HCT116 (cell line): ENCODE data around the gene UBE2E2. TPM values are rescaled to one million over a fixed set of nuclear protein-coding genes. Genes with fewer than 3 reads are reported as not detected.

Experiments
- ATAC-seq: fragments of 200-7000 bp; cut with Tn5 transposase; 2 replicates; pipeline ENCODE4 v1.9.1; 2020; ENCODE audit warnings: mild to moderate bottlenecking, moderate library complexity
- BruUV-seq: library from RNA; stranded (reverse); fragments of 400-500 nt; replicated peaks from 2 replicates; lab custom pipeline; 2021; lab: Mats Ljungman, UMichigan
- CTCF ChIA-PET: fragments of 300-600 bp; sonication (Branson Sonifier 250); formaldehyde crosslinking; loops from one replicate; lab custom pipeline; 2021; ENCODE audit warnings: antibody characterized with exemption; lab: Charles Lee
- POLR2A ChIA-PET: fragments of 300-600, 350-600 bp; sonication (Branson Sonifier 250); formaldehyde crosslinking; loops from one replicate; lab custom pipeline; 2021; ENCODE audit warnings: antibody characterized with exemption; lab: Charles Lee
- RAD21 ChIA-PET, 2 experiments: fragments of 300-600 bp; sonication (Branson Sonifier 250); formaldehyde crosslinking; loops; one replicate each; lab custom pipeline; 2023; ENCODE audit warnings: low total read pairs in 2 of 2; ENCODE audit not compliant: uncharacterized antibody in 2 of 2, unreplicated experiment in 2 of 2, low non-redundant PET in 1 of 2; lab: Charles Lee
- DNase-seq: peaks from one replicate; pipeline ENCODE4 v3.0.0-alpha.2; 2010; ENCODE audit warnings: low read depth, low spot score
- H2AFZ ChIP-seq: fragments of 200-600 bp; shearing (Covaris generic), sonication (generic); 2 replicates; pipeline ENCODE4 v1.6.1; 2017; ENCODE audit warnings: low read depth, mixed run types, mixed read lengths, antibody characterized with exemption, low read length; ENCODE audit not compliant: poor library complexity, severe bottlenecking
- H3K27ac ChIP-seq: 2 replicates; pipeline ENCODE4 v1.5.1; 2012; ENCODE audit warnings: low read depth, low read length
- H3K27me3 ChIP-seq: fragments of 200-600 bp; sonication (generic); 2 replicates; pipeline ENCODE4 v1.6.1; 2016; ENCODE audit warnings: mixed run types, low read length, mixed read lengths; ENCODE audit not compliant: insufficient read depth
- H3K36me3 ChIP-seq, 2 experiments: fragments of 200-500 bp in 1 of 2; fragments of 200-600 bp in 1 of 2; sonication (Bioruptor generic) in 1 of 2; sonication (generic) in 1 of 2; 2 replicates each; pipeline versions ENCODE4 v1.5.1 to v1.6.1; 2014 to 2016; ENCODE audit warnings: low read length in 2 of 2, inconsistent platforms in 1 of 2, mixed read lengths in 1 of 2, mixed run types in 1 of 2; ENCODE audit not compliant: insufficient read depth in 2 of 2, control insufficient read depth in 1 of 2
- H3K4me1 ChIP-seq, 2 experiments: fragments of 200-600 bp in 1 of 2; sonication (generic) in 1 of 2; 2 replicates each; pipeline versions ENCODE4 v1.5.1 to v1.6.1; 2012 to 2017; ENCODE audit warnings: low read length in 2 of 2, inconsistent platforms in 1 of 2, mild to moderate bottlenecking in 1 of 2, mixed read lengths in 1 of 2, mixed run types in 1 of 2, moderate library complexity in 1 of 2; ENCODE audit not compliant: insufficient read depth in 2 of 2, control insufficient read depth in 1 of 2
- H3K4me2 ChIP-seq: fragments of 200-600 bp; sonication (generic); 2 replicates; pipeline ENCODE4 v1.6.1; 2017; ENCODE audit warnings: mixed run types, low read length, mixed read lengths
- H3K4me3 ChIP-seq, 2 experiments: fragments of 200-600 bp in 1 of 2; sonication (generic) in 1 of 2; replicated peaks in 1 of 2; 2 replicates each; pipeline ENCODE4 v1.5.1; 2011 to 2016; ENCODE audit warnings: low read length in 2 of 2, control low read depth in 1 of 2, low read depth in 1 of 2, mild to moderate bottlenecking in 1 of 2, mixed read lengths in 1 of 2, mixed run types in 1 of 2
- H3K79me2 ChIP-seq: fragments of 200-600 bp; sonication (generic); 2 replicates; pipeline ENCODE4 v1.6.1; 2017; ENCODE audit warnings: mild to moderate bottlenecking, mixed run types, low read length, moderate library complexity, mixed read lengths; ENCODE audit not compliant: insufficient read depth
- H3K9ac ChIP-seq: fragments of 200-600 bp; sonication (generic); 2 replicates; pipeline ENCODE4 v1.6.1; 2016; ENCODE audit warnings: low read length, mixed read lengths
- H3K9me2 ChIP-seq: fragments of 200-600 bp; sonication (generic), shearing (Covaris generic); 2 replicates; pipeline ENCODE4 v1.6.1; 2017; ENCODE audit warnings: mixed run types, mild to moderate bottlenecking, moderate library complexity; ENCODE audit not compliant: insufficient read depth
- H3K9me3 ChIP-seq, 2 experiments: fragments of 200-500 bp in 1 of 2; fragments of 200-600 bp in 1 of 2; sonication (Bioruptor generic) in 1 of 2; sonication (generic) in 1 of 2; 2 replicates each; pipeline ENCODE4 v1.6.1; 2014 to 2017; ENCODE audit warnings: low read length in 2 of 2, mixed read lengths in 2 of 2, inconsistent platforms in 1 of 2, low read depth in 1 of 2, mild to moderate bottlenecking in 1 of 2, mixed run types in 1 of 2, moderate library complexity in 1 of 2; ENCODE audit not compliant: control insufficient read depth in 1 of 2, insufficient read depth in 1 of 2
- H4K20me1 ChIP-seq: fragments of 200-600 bp; sonication (generic), shearing (Covaris generic); 2 replicates; pipeline ENCODE4 v1.6.1; 2017; ENCODE audit warnings: mixed run types, mild to moderate bottlenecking, moderate library complexity; ENCODE audit not compliant: insufficient read depth
- ELF1 ChIP-seq: IDR thresholded peaks from 2 replicates; pipeline ENCODE4 v1.6.1; 2012; ENCODE audit warnings: low read depth, borderline replicate concordance
- EZH2 ChIP-seq: fragments of 200-600 bp; sonication (generic); IDR thresholded peaks from 2 replicates; pipeline ENCODE4 v1.6.1; 2017; ENCODE audit warnings: antibody characterized with exemption, mixed run types
- EZH2phosphoT487 ChIP-seq: fragments of 200-600 bp; IDR thresholded peaks from 2 replicates; pipeline ENCODE4 v1.6.1; 2018; ENCODE audit warnings: antibody characterized with exemption, borderline replicate concordance
- FOSL1 ChIP-seq: IDR thresholded peaks from 2 replicates; pipeline ENCODE4 v1.6.1; 2012; ENCODE audit warnings: low read depth
- JUND ChIP-seq: IDR thresholded peaks from 2 replicates; pipeline ENCODE4 v1.6.1; 2012
- POLR2A ChIP-seq: IDR thresholded peaks from 2 replicates; pipeline ENCODE4 v1.7.0; 2011; ENCODE audit warnings: borderline replicate concordance; ENCODE audit not compliant: insufficient read depth, insufficient read length; ENCODE audit errors: extremely low read depth
- POLR2AphosphoS5 ChIP-seq: IDR thresholded peaks from 2 replicates; pipeline ENCODE4 v1.6.1; 2011; ENCODE audit warnings: mild to moderate bottlenecking, low read depth, low read length, moderate library complexity
- RAD21 ChIP-seq: IDR thresholded peaks from 2 replicates; pipeline ENCODE4 v1.6.1; 2012; ENCODE audit warnings: low read depth, mild to moderate bottlenecking
- SIN3A ChIP-seq: IDR thresholded peaks from 2 replicates; pipeline ENCODE4 v1.6.1; 2012; ENCODE audit warnings: low read depth
- SRF ChIP-seq: IDR thresholded peaks from 2 replicates; pipeline ENCODE4 v1.6.1; 2012; ENCODE audit warnings: low read depth
- TCF7L2 ChIP-seq: IDR thresholded peaks from 2 replicates; pipeline ENCODE4 v1.7.0; 2011; ENCODE audit warnings: borderline replicate concordance, inconsistent platforms; ENCODE audit not compliant: insufficient read depth, insufficient read length; ENCODE audit errors: extremely low read depth
- ZFX ChIP-seq: fragments of 450-650 bp; IDR thresholded peaks from 2 replicates; pipeline ENCODE4 v1.6.1; 2017
- intact Hi-C: fragments of 100-400 bp; cut with micrococcal nuclease; formaldehyde crosslinking; loops from 2 replicates; pipeline ENCODE4 v1.10.0; 2022
- total RNA-seq: library from RNA; stranded (reverse); gene quantifications from one replicate; pipeline ENCODE4 v1.2.1, GENCODE V29; 2021; ENCODE audit not compliant: unreplicated experiment
- TF ChIP-seq, protein P1 (sequence below): IDR thresholded peaks from 2 replicates; pipeline ENCODE4 v1.6.1; 2012
- TF ChIP-seq, protein P2 (sequence below): IDR thresholded peaks from 2 replicates; pipeline ENCODE4 v1.6.1; 2011; ENCODE audit warnings: mild to moderate bottlenecking, low read length, moderate library complexity; ENCODE audit not compliant: insufficient replicate concordance; ENCODE audit errors: extremely low read depth

The UBE2E2 gene
- total RNA-seq, 1 experiment from 2014 or later = 21.4 TPM

DNA sequence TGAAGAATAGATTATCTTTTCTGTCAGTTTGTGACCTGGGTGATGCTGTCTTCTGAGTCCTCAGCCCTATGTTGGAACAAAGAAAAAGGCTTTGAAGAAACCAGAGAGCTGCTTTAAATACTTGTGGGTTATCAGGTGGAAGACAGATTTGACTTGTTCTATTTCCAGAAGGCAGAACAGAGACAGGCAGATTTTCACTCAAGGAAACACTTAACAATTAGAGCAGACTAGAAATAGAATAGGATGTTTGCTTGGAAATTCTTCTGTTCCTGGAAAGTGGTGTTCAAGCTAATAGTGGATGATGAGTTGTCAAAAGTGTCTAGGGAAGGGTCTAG, 219.4 kb downstream of the UBE2E2 start:
- intact Hi-C loops = no loop called here
- H3K27me3 ChIP-seq = 0 out of 2 replicates have a peak, but pooled peaks cover 4% of the 10 kb centered on the region
- no peaks in the 10 kb centered on the region for H3K9me2 ChIP-seq
- TF ChIP-seq ZFX (no peak), FOSL1 (no peak), SRF (no peak), RAD21 (no peak), POLR2A (no peak), SIN3A (no peak), POLR2AphosphoS5 (no peak)
- TF ChIP-seq, protein P1, sequence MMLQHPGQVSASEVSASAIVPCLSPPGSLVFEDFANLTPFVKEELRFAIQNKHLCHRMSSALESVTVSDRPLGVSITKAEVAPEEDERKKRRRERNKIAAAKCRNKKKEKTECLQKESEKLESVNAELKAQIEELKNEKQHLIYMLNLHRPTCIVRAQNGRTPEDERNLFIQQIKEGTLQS = no peak
- TF ChIP-seq, protein P2, sequence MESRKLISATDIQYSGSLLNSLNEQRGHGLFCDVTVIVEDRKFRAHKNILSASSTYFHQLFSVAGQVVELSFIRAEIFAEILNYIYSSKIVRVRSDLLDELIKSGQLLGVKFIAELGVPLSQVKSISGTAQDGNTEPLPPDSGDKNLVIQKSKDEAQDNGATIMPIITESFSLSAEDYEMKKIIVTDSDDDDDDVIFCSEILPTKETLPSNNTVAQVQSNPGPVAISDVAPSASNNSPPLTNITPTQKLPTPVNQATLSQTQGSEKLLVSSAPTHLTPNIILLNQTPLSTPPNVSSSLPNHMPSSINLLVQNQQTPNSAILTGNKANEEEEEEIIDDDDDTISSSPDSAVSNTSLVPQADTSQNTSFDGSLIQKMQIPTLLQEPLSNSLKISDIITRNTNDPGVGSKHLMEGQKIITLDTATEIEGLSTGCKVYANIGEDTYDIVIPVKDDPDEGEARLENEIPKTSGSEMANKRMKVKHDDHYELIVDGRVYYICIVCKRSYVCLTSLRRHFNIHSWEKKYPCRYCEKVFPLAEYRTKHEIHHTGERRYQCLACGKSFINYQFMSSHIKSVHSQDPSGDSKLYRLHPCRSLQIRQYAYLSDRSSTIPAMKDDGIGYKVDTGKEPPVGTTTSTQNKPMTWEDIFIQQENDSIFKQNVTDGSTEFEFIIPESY = no peak
- no peaks in the 10 kb centered on the region for H3K36me3 ChIP-seq
- DNase-seq (no peak), ATAC-seq (no peak)
- H3K27ac ChIP-seq = no peak overlapping the region
- POLR2A ChIA-PET = no interaction called here
- H4K20me1 ChIP-seq = peaks cover 4% of the 10 kb centered on the region; the same call in 1 of the 2 replicates
- no peak overlapping the region for H2AFZ ChIP-seq
- H3K4me3 ChIP-seq = no peak overlapping the region
- H3K79me2 ChIP-seq = no peaks in the 10 kb centered on the region
- CTCF ChIA-PET = no interaction called here
- RAD21 ChIA-PET = no interaction called here
- H3K4me1 ChIP-seq = no peaks in the 10 kb centered on the region
- no peak overlapping the region for H3K9ac ChIP-seq
- BruUV-seq = no TSS peak
- no peaks in the 10 kb centered on the region for H3K9me3 ChIP-seq
- H3K4me2 ChIP-seq = no peak overlapping the region

DNA sequence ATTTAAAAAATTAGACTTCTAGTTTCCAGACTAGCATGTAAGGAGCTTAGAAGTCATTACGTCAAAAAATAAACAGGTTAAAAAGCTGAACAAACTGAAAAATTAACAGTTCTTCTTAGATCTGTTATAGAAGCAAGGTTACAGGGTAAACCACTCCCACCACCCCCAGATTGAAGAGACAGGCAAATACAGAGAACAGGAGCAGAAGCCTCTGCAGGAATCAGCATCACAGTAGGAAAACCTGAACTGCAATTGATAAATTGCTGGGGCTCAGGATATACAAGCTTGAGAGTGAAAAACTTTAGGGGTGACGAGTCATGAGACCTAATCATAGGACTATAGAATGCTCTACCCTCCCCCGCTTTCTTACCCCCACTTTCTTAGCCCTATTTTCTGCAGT, 222.3 kb downstream of the UBE2E2 start:
- Histone ChIP-seq H3K4me3 (no peak overlapping the region), H3K79me2 (no peaks in the 10 kb centered on the region), H3K36me3 (no peaks in the 10 kb centered on the region), H3K27me3 (0 out of 2 replicates have a peak, but pooled peaks cover 4% of the 10 kb centered on the region), H3K4me1 (no peaks in the 10 kb centered on the region), H3K9me3 (no peaks in the 10 kb centered on the region), H3K4me2 (no peak overlapping the region), H2AFZ (no peak overlapping the region), H3K9ac (no peak overlapping the region), H3K27ac (no peak overlapping the region), H3K9me2 (no peaks in the 10 kb centered on the region), H4K20me1 (peaks cover 4% of the 10 kb centered on the region; the same call in 1 of the 2 replicates)
- ChIA-PET RAD21 (no interaction called here), POLR2A (no interaction called here), CTCF (no interaction called here)
- intact Hi-C loops = no loop called here
- TF ChIP-seq EZH2phosphoT487 (no peak), ELF1 (no peak), TCF7L2 (no peak), JUND (no peak), FOSL1 (no peak), EZH2 (no peak), RAD21 (no peak)
- TF ChIP-seq, protein P1 = no peak
- DNase-seq = no peak
- no peak for ATAC-seq
- BruUV-seq = no TSS peak
